Measurements from ENCODE around the gene XYLT1.
"Not testable (repeated sequence)": the region's sequence is repeated elsewhere in the genome, so short reads cannot be mapped to it uniquely, and the experiment has no call there.

Gene XYLT1, protein sequence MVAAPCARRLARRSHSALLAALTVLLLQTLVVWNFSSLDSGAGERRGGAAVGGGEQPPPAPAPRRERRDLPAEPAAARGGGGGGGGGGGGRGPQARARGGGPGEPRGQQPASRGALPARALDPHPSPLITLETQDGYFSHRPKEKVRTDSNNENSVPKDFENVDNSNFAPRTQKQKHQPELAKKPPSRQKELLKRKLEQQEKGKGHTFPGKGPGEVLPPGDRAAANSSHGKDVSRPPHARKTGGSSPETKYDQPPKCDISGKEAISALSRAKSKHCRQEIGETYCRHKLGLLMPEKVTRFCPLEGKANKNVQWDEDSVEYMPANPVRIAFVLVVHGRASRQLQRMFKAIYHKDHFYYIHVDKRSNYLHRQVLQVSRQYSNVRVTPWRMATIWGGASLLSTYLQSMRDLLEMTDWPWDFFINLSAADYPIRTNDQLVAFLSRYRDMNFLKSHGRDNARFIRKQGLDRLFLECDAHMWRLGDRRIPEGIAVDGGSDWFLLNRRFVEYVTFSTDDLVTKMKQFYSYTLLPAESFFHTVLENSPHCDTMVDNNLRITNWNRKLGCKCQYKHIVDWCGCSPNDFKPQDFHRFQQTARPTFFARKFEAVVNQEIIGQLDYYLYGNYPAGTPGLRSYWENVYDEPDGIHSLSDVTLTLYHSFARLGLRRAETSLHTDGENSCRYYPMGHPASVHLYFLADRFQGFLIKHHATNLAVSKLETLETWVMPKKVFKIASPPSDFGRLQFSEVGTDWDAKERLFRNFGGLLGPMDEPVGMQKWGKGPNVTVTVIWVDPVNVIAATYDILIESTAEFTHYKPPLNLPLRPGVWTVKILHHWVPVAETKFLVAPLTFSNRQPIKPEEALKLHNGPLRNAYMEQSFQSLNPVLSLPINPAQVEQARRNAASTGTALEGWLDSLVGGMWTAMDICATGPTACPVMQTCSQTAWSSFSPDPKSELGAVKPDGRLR

DNA sequence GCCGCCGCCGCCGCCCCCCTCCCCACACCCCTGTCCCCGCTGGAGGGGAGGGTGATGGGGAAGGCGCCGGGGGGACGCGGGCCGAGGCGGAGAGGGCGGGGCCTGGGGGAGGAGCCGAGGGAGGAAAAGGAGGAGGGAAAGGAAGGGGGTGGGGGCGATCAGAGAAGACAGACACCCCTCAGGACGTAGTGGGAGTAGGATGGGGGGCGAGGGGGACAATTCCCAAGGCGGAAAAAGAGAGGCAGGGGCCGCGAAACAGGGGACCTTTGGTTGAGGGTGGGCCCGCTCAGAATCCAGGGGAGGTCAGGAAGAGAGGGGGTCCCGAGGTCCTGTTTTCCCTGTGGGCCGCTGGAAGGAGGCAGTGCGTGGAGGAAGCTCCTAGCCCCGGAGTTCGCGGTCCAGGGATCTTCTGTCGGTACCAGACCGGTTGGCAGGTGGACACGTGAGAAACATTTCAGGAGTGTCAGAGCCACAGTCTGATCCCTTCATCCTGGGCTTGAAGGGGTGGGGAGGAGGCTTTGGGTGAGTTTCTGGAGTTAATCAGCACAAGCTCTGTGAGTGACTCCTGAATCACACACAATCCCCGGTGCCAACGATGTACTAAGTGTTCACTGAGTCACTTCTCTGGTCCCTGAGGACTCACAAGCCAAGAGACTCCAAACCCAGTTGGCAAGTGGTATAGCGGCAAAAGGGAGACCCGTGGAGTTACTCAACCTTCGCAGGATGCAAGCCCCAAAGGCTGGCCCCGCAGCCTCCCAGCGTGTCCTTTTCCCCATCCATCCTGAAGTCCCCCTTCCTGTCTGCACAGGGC lies at the start of gene XYLT1:
Gene XYLT1 (minus strand): TSS at position 53 of the 811 bp plus-strand sequence. CDS start 164 bp downstream, outside the sequence.
- no peak for FAIRE-seq

DNA sequence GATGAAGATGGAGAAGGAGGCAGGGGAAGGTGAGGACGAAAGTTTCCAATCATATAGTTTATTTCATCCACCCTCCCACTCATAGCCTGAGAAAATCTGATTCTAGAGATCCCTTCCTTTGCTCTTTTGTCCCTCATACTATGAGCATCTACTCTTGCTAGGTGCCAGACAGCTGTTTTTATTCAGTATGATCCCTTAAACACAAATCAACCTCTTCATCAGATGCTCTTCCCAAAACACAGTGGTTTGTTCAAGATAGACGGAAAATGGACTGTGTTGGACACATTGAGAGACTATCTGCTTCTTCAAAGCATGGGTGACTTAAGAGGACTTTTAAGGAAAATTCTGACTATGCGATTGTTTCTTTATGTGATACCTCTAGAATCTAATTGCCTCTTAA lies 49.4 kb upstream of the XYLT1 start:
- FAIRE-seq, result no peak

DNA sequence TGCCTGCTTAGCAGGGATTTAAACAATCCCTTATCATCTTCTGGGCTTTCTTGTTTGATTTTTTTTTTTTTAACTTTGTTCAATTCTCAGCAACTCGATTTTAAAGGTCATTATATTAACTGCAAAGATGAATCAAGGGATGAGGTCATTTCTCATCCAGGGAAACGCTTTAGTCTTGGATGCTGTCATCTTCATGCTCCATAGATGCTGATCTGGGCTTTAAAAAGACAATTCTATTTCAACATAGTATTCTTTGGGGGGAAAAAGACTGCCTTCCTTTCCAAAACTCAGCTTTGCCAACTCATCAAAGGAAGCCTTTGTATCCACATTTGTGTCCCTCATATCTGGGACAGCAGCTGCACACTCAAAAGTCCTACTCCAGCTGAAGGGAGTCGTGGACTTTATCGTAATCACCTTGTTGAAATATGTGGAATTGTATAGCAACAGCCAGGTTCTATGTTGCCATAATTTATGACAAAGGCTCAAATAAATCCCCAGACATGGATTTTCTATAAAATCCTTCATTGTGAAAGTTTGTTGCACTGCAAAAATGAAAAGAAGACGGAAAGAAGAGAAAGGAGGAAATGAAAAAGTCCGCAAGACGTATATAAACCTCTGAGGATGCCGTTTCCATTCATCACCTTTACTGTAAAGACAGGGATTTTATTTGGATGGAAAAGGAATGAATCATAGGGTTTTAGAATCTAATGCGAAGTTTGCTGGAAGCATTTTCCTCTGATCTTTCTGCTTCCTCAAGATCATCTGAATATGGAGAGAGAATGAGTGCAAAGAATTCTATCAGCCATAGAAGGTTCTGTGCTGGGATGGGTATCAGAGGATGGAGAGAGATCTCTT lies 48.6 kb upstream of the XYLT1 start:
- FAIRE-seq, result no peak

DNA sequence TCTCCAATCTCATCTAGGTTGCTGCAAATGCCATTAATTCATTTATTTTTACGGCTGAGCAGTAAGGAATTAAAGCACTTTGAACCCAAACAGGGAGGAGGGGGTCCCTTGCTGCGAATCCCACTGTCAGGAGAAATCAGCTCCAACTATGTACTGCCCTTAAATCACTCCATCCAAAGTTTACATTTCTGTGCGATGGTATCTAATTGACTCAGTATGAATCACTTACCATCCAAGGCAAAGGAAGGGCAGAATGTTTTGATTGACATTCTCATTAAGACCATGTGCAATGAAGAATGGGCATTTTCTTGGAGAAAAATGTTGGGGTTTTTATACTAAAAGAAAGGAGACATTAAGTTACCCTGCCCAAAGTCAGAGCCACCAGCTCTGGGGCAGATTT lies 47.7 kb upstream of the XYLT1 start:
- no peak for FAIRE-seq

DNA sequence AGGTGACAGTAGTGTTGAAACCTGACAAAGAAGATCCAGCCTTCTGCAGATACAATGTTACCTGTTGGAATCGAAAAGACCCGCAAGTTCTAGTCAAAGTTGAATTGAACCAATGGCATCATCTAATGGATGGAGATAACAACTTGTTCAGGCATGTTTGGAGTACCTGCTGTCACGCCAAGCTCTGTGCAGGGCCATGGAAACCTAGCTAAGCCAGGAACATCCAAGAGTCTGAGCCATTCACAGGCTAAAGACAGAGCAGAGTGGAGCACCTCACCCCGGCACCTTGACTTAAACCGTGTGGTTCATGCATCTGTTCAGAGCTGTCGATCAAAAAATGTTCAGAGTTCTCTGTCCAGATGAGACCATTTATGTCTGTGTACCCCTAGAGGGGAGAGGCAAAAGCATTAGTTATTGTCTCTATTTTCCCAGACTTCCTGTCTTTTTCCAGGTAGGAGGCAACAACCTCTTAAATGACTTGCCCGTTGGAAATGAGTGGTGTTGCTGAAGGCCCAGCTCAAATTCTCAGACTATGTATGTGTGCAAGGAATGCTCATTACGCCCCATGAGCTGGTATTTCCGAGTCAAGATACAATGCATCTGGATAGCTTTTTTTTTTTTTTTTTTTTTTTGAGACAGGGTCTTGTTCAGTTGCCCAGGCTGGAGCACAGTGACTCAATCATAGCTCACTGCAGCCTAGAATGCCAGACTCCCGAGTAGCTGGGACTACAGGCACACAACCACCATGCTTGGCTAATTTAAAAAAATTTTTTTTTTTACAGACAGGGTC lies 44.9 kb upstream of the XYLT1 start:
- FAIRE-seq, result no peak

DNA sequence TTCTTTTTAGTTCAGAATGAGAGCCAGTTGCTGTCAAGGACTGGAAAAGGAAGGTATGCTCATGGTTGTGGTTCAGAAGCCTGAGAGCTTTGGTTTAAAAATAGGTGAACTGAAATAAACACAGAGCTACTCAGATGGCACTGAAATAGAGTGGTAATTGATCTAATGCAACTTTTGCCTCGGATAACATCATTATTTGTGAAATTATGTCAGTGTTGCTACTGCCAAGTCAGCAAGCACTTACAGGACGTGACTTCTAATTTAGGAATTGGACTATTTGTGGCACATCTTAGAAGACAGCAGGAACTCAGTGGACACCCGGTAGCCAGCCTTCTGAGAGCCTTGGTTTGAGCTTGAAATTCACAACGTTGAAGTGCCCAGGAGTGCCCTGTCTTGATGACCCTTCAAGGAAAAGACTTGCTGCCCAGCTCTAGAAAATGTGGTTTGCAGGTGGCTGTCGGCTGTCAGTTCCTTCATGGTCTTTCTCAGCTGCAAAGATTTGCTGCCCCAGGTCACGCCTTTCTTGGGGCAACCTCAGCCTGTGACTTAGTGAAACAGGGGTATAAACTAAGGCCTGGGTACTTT lies 42.0 kb upstream of the XYLT1 start:
- FAIRE-seq, result no peak

DNA sequence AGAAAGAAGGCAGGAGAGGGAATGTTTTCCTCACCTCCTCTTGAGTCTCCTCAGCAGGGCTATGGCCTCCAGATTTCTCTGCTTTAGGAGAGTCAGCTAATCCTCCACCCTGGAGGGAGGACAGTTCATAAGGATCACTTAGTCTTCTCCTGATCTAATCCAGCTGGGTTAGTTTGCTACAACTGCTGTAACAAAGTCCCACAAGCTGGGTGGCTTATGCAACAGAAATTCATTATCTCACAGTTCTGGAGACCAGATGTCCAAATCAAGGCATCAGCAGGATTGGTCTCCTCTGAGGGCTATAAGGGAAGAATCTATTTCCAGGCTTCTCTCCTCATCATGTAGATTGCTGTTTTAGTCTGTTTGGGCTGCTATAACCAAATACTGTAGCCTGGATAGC lies 40.6 kb upstream of the XYLT1 start:
- FAIRE-seq, result no peak

DNA sequence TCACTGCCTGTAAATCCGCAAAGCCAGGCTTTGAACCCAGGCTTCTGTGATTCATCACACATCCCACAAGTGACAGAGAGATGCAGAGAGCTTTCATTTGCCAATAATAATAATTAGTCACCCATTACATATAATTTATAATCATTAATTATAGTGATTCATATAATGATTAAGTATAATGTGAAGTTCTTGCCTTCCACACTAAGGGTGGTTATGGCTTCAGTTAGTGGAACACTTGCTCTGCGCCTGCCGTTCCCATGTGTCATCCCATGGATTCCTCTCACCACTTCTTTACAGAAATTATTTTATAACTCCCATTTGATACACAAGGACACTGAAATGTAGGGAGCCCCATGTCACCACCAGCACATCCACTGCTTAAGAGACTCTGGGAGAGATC lies 39.8 kb upstream of the XYLT1 start:
- no peak for FAIRE-seq

DNA sequence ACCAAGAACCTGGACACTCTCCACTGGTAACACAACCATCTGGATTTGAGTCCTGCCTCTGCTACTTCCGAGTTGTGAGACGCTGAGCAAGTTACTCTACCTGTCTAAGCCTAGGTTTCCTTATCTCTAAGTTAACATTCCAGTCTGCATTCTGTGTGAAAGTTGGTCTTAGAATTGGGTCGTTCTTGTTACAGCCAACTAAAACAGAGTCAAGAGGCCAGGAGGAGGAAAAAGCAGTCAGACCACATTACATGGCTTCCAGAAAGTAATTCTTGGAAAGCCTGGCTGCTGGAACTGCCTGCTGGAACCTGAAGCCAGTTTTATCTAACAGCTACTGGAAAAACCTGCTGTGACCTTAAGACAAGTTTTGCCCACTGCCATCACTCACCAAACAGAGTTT lies 38.4 kb upstream of the XYLT1 start:
- no peak for FAIRE-seq

DNA sequence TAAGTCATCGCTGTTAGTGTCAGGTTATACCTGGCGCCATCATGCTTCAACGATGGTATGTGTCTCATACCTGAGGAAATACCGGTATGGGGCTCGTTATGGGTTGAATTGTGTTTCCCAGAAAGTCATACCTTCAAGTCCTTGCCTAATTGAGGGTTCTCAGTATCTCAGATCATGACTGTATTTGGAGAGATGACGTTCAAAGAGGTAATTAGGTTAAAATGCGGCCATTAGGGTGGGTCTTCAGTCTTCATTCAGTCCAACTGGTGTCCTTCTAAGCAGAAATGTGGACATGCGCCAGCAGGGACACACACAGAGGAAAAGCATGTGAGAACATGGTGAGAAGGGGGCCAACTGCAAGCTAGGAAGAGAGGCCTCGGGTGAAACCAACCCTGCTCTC lies 37.5 kb upstream of the XYLT1 start:
- no peak for FAIRE-seq

DNA sequence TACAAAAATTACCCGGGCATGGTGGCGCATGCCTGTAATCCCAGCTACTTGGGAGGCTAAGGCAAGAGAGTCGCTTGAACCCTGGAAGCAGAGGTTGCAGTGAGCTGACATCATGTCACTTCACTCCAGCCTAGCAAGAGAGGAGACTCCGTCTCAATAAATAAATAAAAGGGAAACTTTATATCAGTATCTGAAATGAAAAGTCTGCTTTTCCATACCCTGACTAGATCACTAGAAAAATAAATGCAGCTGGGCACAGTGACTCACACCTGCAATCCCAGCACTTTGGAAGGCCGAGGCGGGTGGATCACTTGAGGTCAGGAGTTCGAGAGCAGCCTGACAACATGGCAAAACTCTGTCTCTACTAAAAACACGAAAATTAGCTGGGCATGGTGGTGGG lies 36.8 kb upstream of the XYLT1 start:
- FAIRE-seq, result not testable (repeated sequence)

DNA sequence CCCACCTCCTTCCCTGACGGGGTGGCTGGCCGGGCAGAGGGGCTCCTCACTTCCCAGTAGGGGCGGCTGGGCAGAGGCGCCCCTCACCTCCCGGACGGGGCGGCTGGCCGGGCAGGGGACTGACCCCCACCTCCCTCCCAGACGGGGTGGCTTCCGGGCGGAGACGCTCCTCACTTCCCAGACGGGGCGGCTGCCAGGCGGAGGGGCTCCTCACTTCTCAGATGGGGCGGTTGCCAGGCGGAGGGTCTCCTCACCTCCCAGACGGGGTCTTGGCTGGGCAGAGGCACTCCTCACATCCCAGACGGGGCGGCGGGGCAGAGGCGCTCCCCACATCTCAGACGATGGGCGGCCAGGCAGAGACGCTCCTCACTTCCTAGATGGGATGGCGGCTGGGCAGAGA lies 35.1 kb upstream of the XYLT1 start:
- FAIRE-seq, result not testable (repeated sequence)

DNA sequence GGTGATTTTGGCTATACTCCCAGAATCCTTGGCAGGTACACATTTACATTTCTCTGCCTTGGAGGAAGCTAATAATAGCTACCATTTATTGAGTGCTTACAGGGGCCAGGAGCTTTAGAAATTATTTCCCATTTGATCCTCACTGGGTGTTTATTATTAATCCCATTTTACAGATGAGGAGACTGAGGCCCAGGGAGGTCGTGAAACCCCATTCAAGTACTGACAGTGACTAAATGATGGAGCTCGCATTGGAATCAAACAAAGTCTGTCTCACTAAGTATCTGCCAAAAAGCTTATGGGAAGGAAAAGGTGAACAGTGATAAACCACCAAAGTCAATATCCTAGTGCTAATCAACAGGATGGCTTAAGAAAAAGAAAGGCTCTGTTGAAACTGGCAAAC lies 33.3 kb upstream of the XYLT1 start:
- no peak for FAIRE-seq

DNA sequence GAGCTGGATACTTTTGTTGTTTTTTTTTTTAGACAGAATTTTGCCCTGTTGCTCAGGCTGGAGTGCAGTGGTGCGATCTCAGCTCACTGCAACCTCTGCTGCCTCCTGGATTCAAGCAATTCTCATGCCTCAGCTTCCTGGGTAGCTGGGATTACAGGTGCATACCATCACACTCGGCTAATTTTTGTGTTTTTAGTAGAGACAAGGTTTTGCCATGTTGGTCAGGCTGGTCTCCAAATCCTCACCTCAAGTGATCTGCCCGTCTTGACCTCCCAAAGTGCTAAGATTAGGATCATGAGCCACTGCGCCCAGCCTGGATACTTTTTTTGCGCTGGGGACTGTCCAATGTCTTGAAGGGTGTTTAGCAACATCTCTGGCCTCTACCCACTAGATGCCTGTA lies 32.6 kb upstream of the XYLT1 start:
- no peak for FAIRE-seq

DNA sequence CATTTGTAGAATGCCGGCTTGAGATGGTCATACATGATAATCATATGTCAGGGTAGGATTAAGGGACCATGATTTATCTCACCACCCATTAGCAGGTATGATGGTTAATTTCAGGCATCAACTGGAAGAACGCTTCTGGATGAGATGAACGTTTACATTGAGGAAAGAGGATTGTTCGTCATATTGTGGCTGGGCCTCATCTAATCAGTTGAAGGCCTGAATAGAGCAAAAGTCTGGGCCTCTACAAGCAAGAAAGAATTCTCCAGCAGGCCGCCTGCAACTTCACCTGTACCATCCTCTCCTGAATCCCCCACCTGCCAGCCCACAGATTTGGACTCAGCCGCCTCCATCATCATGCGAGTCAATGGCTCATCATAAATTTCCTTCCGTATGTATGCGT lies 30.6 kb upstream of the XYLT1 start:
- no peak for FAIRE-seq

DNA sequence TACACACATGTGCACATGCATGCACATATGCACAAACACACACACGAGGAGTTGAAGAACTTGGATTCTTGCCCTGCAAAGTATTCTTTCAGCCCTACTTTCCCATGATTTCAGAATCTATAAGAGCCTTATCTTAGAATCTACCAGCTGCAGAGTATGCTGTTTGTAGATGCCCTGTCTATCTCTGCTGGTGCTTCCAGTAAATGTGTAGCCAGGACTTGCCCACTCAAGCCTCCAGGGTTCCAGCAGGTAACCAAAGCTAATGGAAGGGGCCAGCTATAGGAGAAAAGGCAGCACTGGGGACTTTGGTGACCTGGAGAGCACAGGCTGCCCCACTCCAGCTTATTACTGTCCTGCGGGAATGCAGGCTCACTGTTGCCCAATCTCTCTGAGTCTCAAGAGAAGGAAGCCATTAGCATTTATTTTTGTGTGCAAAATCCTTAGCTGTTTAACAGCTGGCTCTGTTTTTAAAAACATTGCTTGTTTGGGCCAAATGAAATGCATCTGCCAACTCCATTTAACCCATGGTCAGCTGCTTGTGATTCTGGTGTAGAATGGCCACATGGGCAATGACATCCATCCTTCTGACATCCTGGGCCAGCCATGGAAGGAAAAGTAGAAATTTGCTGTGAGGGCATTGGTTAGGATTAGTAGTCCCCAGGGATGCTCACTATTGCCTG lies 28.6 kb upstream of the XYLT1 start:
- FAIRE-seq, result no peak

DNA sequence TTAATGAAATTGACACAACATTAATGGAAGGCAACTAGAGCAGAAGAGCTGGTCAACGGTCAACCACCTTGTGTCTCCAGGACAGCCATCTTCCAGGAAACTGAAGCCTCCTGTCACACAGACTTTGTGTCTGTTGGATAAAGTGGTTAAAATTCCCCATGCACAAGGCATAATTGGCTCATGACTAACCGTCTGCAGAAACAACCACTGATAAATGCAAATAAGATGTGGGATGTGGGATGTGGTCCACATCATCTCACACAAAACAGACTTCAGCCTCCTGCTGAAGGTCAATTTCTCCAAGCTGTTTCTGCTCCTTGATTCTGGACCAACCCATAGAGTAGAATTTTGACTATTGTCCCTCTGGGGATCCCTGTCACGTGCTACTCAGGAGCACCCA lies 26.9 kb upstream of the XYLT1 start:
- FAIRE-seq, result no peak

DNA sequence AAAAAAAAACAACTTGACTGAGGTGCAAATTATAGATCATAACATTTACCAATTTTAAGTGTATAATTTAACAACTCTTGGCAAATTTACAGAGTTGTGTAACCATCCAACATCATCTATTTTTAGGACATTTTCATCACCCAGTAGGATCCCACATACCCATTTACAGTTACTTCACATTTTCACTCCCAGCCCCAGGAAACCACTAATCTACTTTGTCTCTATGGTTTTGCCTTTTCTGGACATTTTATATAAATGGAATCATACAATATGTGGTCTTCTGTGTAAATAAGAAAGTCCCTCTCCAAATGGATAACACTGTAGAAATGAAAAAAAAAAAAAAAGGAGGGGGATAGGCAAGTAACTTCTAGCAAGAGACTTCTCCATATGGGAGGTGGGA lies 26.1 kb upstream of the XYLT1 start:
- no peak for FAIRE-seq

DNA sequence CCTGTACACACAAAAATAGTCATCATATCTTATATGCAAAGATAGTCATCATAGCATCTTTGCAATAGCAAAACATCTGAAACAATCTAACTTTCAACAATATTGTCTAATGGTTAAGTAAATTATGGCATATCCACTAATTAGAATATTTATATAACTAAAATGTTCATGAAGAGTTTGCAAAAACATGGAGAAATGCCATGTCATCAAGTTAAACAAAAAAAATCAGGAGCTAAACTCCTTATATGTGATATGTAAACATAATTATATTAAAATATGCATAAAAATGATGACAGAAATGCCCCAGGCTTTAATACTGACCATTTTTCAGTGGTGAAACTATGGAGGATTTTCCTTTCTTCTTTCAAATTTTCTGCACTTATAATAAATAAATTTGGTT lies 22.3 kb upstream of the XYLT1 start:
- no peak for FAIRE-seq

DNA sequence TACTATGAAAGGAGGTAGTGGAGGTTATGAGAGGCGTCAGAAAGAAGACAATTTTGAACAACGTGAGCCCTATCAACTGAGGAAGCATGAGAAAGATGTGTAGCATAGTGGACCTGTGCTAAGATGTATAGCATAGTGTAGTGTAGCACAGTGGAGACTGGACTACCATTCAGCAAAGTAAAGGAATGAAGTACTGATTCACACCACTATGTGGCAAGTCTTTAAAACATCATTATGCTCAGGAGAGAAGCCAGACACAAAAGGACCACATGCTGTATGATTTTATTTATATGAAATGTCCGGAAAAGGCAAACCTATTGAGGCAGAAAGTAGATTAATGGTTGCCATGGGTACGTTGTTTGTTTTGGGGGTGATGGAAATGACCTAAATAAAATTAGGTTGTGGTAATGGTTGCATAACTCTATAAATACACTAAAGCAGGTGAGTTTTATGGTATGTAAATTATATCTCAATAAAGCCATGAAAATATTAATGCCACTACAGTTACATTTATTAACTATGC lies 20.4 kb upstream of the XYLT1 start:
- no peak for FAIRE-seq

Measured in colon (tissue), 2 donors.